ENCODE data around the gene PDZD2.

Gene PDZD2

DNA sequence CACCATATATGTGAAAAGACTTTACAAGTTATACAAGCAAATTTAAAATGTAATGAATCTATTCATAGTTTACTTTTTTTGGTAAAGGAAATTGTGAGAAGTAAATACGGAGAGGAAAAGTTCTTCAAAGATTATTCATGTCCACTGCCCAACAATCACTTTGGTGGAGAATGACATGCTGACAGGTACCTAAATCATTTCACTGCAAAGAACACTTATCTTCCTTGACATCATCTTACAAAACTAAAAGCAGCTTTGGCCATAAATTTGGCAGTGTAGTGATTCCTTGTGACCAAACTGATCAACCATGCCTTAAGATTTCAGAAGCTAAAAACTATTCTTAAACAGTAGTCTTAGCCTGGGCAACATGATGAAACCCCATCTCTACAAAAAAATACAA, 492.7 kb downstream of the PDZD2 start:
- in situ Hi-C loops (cut with MboI; ENCODE audit: low pct_unique_long_range_greater_than_20kb, low sequenced_read_pairs, unreplicated experiment), result no loop called here
- no peak for TF ChIP-seq CTCF (IDR thresholded peaks at IDR 0.05; ENCODE audit: extremely low read depth, insufficient read depth, missing control alignments)
- no peak for DNase-seq (ENCODE audit: low spot score)

GRCh38 chr5:32132757-32133156, 493.8 kb downstream of the PDZD2 start:
- DNase-seq (ENCODE audit: low spot score), result no peak
- in situ Hi-C loops (cut with MboI; ENCODE audit: low pct_unique_long_range_greater_than_20kb, low sequenced_read_pairs, unreplicated experiment), result no loop called here
- TF ChIP-seq CTCF (IDR thresholded peaks at IDR 0.05; ENCODE audit: extremely low read depth, insufficient read depth, missing control alignments), result no peak

GRCh38 chr5:32135086-32135485, 496.2 kb downstream of the PDZD2 start:
- no peak for TF ChIP-seq CTCF (IDR thresholded peaks at IDR 0.05; ENCODE audit: extremely low read depth, insufficient read depth, missing control alignments)
- in situ Hi-C loops (cut with MboI; ENCODE audit: low pct_unique_long_range_greater_than_20kb, low sequenced_read_pairs, unreplicated experiment), result no loop called here
- DNase-seq (ENCODE audit: low spot score), result no peak

DNA sequence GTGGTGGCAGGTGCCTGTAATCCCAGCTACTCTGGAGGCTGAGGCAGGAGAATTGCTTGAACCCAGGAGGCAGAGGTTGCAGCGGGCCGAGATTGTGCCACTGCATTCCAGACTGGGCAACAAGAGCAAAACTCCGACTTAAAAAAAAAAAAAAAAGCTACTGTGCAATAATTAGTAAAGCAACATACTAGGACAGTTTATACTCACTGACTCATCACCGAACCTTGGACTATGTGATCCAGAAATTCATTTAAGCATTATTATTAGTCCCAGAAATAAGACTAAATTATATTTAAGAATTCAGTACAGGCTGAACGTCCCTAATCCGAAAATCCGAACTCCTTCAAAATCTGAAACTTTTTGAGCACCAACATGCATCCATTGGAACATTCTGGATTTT, 497.4 kb downstream of the PDZD2 start:
- no peak for DNase-seq (ENCODE audit: low spot score)
- in situ Hi-C loops (cut with MboI; ENCODE audit: low pct_unique_long_range_greater_than_20kb, low sequenced_read_pairs, unreplicated experiment), result no loop called here

DNA sequence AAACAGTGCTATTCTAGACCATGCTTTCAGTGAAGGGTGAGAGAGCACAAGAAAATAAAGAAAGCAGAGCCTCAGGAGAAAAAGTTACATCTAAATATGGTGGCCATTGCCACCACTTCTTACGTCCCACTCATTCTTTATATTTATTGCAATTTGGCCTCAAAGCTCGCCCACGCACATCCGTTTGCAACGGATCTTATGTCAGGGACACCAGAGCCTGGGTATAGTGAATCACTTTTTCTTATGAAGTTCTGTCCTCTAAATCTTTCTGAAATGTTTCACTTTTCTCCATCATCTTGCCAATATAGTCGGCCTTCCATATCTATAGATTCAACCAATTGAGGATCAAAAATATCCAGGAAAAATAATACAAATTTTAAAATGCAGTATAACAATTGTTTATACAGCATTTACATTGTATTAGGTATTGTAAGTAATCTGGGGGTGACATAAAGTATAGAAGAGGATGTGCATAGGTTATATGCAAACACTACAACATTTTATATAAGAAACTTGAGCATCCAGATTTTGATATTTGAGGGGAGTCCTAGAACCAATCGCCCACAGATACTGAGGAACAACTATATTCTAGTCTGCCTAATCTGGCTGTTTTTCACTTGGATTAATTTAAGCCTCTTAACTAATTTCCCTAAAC, 500.0 kb downstream of the PDZD2 start:
- DNase-seq (ENCODE audit: low spot score), result no peak
- TF ChIP-seq CTCF (IDR thresholded peaks at IDR 0.05; ENCODE audit: extremely low read depth, insufficient read depth, missing control alignments), result no peak
- in situ Hi-C loops (cut with MboI; ENCODE audit: low pct_unique_long_range_greater_than_20kb, low sequenced_read_pairs, unreplicated experiment), result no loop called here

More for the DNA sequence above, 497.4 kb downstream of the PDZD2 start:
- no peak for TF ChIP-seq CTCF (IDR thresholded peaks at IDR 0.05; ENCODE audit: extremely low read depth, insufficient read depth, missing control alignments)

DNA sequence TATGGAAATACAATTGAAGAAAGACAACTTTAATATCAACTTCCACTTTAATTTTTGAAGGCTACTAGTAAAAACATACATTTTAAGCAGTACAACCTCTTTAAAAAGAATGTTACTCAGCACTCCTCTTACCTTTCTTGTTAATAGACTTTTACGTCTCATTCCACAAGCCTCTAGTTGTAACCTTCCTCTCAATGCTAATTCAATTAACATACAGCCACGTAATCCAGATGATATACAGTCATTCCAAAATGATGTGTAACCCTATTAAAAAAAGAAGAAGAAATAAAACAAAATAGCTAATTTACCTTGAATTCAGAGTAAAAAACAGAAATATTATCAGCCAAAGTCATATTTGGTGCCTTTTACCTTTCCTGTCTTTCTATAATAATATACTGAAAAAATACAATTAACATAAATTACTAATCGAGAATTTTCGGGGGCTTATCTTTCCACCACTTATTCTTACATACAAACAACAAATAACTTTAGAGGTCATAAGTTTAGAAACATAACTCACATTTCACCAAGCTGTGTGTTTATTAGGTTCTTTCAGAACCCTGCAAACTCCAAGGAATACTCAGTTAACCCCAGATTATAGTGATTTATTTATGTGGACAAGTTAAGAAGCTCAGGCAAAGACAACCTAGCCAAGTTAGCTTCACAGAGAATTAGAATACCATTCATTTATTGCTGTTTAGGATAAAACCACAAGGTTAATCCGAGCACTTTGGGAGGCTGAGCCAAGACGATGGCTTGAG, 504.9 kb downstream of the PDZD2 start:
- TF ChIP-seq CTCF (IDR thresholded peaks at IDR 0.05; ENCODE audit: extremely low read depth, insufficient read depth, missing control alignments), result no peak
- DNase-seq (ENCODE audit: low spot score), result no peak

More for the DNA sequence above, 504.9 kb downstream of the PDZD2 start:
- in situ Hi-C loops (cut with MboI; ENCODE audit: low pct_unique_long_range_greater_than_20kb, low sequenced_read_pairs, unreplicated experiment), result no loop called here

All from GM13977 (cell line).